ENCODE measurements around the gene GULP1. TPM values are rescaled to one million over a fixed set of nuclear protein-coding genes. Genes with fewer than 3 reads are reported as not detected.

Gene GULP1
- total RNA-seq, 4 donors from 2014 or later = 27.1 to 49.0 (median 36.8) TPM

DNA sequence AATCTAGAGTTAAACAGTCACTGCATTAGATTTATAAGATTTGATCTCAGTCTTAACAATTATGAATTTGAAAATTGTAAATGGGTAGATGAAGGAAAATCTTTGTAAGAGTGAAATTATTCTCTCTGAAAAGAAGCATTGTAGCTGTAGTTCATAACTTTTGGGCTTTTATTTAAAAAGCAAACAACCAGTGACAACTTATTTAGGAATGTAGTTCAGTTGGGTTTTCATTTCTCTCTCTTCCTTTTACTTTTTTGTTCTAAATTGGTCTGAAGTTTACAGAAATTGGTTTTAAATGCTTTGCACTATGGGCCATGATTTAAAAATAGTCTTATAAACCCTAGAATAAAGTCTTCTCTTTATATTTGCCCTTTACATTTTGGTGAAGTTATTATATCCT is 296.6 kb downstream of the GULP1 start:
- Histone ChIP-seq H3K27me3 (no peaks in the 10 kb centered on the region), H3K27ac (replicated peaks in 1 of 4) (no peak overlapping the region), H3K4me3 (no peak overlapping the region), H3K36me3 (no peaks in the 10 kb centered on the region), H3K4me1 (no peaks in the 10 kb centered on the region), H3K9me3 (no peaks in the 10 kb centered on the region)
- no peak for TF ChIP-seq EP300 (IDR thresholded peaks at IDR 0.05)
- TF ChIP-seq POLR2AphosphoS5 (IDR thresholded peaks at IDR 0.05) = no peak
- TF ChIP-seq POLR2A (IDR thresholded peaks at IDR 0.05; ENCODE audit: low read depth) = no peak
- TF ChIP-seq, protein P1, sequence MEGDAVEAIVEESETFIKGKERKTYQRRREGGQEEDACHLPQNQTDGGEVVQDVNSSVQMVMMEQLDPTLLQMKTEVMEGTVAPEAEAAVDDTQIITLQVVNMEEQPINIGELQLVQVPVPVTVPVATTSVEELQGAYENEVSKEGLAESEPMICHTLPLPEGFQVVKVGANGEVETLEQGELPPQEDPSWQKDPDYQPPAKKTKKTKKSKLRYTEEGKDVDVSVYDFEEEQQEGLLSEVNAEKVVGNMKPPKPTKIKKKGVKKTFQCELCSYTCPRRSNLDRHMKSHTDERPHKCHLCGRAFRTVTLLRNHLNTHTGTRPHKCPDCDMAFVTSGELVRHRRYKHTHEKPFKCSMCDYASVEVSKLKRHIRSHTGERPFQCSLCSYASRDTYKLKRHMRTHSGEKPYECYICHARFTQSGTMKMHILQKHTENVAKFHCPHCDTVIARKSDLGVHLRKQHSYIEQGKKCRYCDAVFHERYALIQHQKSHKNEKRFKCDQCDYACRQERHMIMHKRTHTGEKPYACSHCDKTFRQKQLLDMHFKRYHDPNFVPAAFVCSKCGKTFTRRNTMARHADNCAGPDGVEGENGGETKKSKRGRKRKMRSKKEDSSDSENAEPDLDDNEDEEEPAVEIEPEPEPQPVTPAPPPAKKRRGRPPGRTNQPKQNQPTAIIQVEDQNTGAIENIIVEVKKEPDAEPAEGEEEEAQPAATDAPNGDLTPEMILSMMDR (IDR thresholded peaks at IDR 0.05) = no peak
- intact Hi-C loops (cut with DNase I) = no loop called here
- no peak for DNase-seq (ENCODE audit: extremely low spot score)

DNA sequence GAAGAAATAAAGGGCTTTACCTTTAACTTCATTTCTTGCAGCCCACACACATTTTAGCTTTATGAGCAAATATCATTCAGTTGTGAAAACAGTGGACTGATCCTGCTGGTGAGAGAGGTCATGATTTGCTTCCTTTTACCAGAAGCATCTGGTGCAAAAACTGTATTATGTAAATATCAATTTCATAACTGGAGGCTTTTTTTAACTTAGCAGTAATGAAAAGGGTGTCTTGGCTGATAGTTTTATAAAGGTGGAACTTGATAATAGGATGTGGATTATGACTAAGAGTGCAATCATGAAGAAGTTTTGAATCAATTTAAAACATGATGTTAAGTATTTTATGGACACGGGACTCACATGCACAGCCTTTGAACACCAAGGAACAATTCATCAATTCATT is 304.4 kb downstream of the GULP1 start:
- H3K27ac ChIP-seq (replicated peaks in 1 of 4) = no peak overlapping the region
- intact Hi-C loops (cut with DNase I) = no loop called here
- no peaks in the 10 kb centered on the region for H3K27me3 ChIP-seq
- no peaks in the 10 kb centered on the region for H3K9me3 ChIP-seq
- TF ChIP-seq EP300 (IDR thresholded peaks at IDR 0.05) = no peak
- no peak for TF ChIP-seq POLR2AphosphoS5 (IDR thresholded peaks at IDR 0.05)
- TF ChIP-seq POLR2A (IDR thresholded peaks at IDR 0.05; ENCODE audit: low read depth) = no peak
- TF ChIP-seq, protein P1 (IDR thresholded peaks at IDR 0.05) = no peak
- no peak for DNase-seq (ENCODE audit: extremely low spot score)
- WGBS = 91% methylated on average over 1 of the region's 1 CpG
- peaks cover 0 to 26% (median 25%) of the 10 kb centered on the region in 4 donors for H3K4me1 ChIP-seq
- H3K36me3 ChIP-seq = no peaks in the 10 kb centered on the region
- no peak overlapping the region for H3K4me3 ChIP-seq

DNA sequence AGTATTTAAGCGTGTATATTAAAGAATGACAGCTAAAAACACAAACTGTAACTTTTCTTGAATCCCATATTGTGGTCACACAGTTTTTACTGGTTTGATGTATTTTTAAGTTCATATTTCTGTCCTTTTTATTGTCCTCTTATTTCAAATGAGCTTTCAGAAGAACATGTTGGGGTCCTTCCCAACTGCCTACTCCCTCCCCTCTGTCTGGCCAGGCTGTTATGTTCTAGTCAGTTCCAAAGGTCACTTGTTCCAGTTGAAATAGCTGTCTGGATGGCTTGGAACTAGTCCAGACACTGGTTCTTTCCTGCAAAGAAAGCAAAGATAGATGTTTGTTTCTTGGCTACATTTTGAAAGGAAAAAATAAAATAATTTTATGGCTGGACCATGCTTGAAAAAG is 306.9 kb downstream of the GULP1 start:
- H3K4me3 ChIP-seq = no peak overlapping the region
- 85% methylated on average over 1 of the region's 1 CpG for WGBS

DNA sequence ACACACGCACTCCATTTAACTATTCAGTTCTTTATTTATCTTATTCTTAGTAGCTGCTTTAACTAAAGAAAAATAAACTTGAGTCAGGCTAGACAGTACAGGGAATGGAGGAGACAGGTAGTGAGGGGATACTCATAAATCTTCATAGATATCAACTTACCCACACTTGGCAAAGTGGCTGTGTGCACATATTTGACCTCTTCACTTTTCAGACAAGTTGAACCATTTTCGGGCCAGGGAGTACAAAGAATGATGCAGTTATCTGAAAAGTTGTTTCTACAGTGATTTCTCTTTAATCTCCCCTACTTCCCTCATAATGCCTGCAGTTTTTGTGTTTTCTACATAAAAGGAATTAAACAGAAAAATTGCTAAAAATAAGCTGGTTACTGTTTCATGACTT is 307.5 kb downstream of the GULP1 start:
- no peak for TF ChIP-seq POLR2AphosphoS5 (IDR thresholded peaks at IDR 0.05)
- TF ChIP-seq, protein P1 (IDR thresholded peaks at IDR 0.05) = no peak
- TF ChIP-seq EP300 (IDR thresholded peaks at IDR 0.05) = no peak
- no peak for TF ChIP-seq POLR2A (IDR thresholded peaks at IDR 0.05; ENCODE audit: low read depth)
- 28% methylated on average over 2 of the region's 2 CpGs for WGBS
- Histone ChIP-seq H3K9me3 (no peaks in the 10 kb centered on the region), H3K4me3 (no peak overlapping the region), H3K27ac (replicated peaks in 1 of 4) (peak overlapping the region in 2 of 4 donors; percentile 1 to 3), H3K4me1 (peaks cover 0 to 30% (median 26%) of the 10 kb centered on the region in 4 donors), H3K36me3 (no peaks in the 10 kb centered on the region), H3K27me3 (no peaks in the 10 kb centered on the region)
- DNase-seq (ENCODE audit: extremely low spot score) = no peak
- intact Hi-C loops (cut with DNase I) = no loop called here

More for the DNA sequence above, 306.9 kb downstream of the GULP1 start:
- no peaks in the 10 kb centered on the region for H3K36me3 ChIP-seq
- H3K27ac ChIP-seq (replicated peaks in 1 of 4) = peak overlapping the region in 2 of 4 donors; percentile 30 to 36
- intact Hi-C loops (cut with DNase I) = no loop called here
- H3K27me3 ChIP-seq = no peaks in the 10 kb centered on the region
- DNase-seq (ENCODE audit: extremely low spot score) = no peak
- TF ChIP-seq POLR2AphosphoS5 (IDR thresholded peaks at IDR 0.05) (no peak), POLR2A (IDR thresholded peaks at IDR 0.05; ENCODE audit: low read depth) (no peak), EP300 (IDR thresholded peaks at IDR 0.05) (no peak)
- TF ChIP-seq, protein P1 (IDR thresholded peaks at IDR 0.05) = no peak
- peaks cover 0 to 30% (median 26%) of the 10 kb centered on the region in 4 donors for H3K4me1 ChIP-seq
- H3K9me3 ChIP-seq = no peaks in the 10 kb centered on the region

DNA sequence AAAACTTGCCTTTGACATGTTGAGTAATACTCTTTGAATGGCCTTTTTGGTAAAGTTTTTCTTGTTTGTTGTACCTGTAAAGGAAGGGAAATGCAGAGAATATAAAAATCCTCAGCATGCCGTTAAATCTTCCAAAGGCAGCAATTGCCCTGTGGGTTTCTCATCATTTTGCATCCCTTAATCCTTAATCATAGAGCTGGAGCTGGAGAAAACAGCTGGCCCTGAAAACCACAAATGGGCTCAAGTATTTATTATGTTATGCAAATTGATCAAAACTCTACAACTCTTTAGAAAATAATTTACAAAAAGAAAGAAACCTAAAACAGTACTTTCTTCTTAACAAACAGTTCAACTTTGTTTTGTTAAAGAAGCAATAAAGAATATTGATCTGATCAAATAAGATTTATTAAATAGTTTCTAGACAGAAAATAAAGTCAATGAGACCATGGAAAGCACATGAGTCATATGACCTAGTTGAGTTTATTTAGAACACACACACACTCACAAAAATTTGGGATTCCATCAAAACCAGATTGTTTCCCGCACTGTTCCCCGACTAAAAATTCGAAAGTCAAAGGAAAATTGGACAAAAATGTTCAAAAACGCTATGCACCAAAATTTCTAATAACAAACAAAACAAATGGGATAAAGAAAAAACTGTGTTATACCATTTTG is 309.0 kb downstream of the GULP1 start:
- H3K27ac ChIP-seq (replicated peaks in 1 of 4) = no peak overlapping the region
- intact Hi-C loops (cut with DNase I) = no loop called here
- peaks cover 0 to 30% (median 26%) of the 10 kb centered on the region in 4 donors for H3K4me1 ChIP-seq
- no peaks in the 10 kb centered on the region for H3K36me3 ChIP-seq
- no peak overlapping the region for H3K4me3 ChIP-seq
- H3K9me3 ChIP-seq = no peaks in the 10 kb centered on the region
- no peaks in the 10 kb centered on the region for H3K27me3 ChIP-seq
- 82% methylated on average over 5 of the region's 5 CpGs for WGBS
- TF ChIP-seq POLR2AphosphoS5 (IDR thresholded peaks at IDR 0.05) = no peak
- no peak for DNase-seq (ENCODE audit: extremely low spot score)
